Sciatic nerve (tissue), 2 donors: ENCODE data around the gene DNAJC13. TPM values are rescaled to one million over a fixed set of nuclear protein-coding genes. Genes with fewer than 3 reads are reported as not detected.

Experiments
- ATAC-seq: fragments of 200-7000 bp; cut with Tn5 transposase; one replicate; pipeline ENCODE4 v1.9.1; 2020; ENCODE audit warnings: mild to moderate bottlenecking, moderate library complexity
- DNase-seq: peaks from one replicate; pipeline ENCODE4 v3.0.0-alpha.2; 2020; ENCODE audit warnings: low spot score
- intact Hi-C: fragments of 100-400 bp; cut with DNase I; formaldehyde crosslinking; loops from one replicate; pipeline ENCODE4 v1.14.2; 2022
- total RNA-seq: library from RNA; stranded (reverse); fragmentation: NEBNext Ultra II Directional; extraction: Animal tissue kit (Norgen Biotek cat#: 25700); gene quantifications from one replicate; pipeline ENCODE4 v1.2.1, GENCODE V29; 2021
- donor health status: DM: no; HTN: no; CAD: no.
- donor health status: DM: no; HTN: no; CAD: no.

Gene DNAJC13
- total RNA-seq, 1 donor from 2014 or later: 71.4 TPM

DNA sequence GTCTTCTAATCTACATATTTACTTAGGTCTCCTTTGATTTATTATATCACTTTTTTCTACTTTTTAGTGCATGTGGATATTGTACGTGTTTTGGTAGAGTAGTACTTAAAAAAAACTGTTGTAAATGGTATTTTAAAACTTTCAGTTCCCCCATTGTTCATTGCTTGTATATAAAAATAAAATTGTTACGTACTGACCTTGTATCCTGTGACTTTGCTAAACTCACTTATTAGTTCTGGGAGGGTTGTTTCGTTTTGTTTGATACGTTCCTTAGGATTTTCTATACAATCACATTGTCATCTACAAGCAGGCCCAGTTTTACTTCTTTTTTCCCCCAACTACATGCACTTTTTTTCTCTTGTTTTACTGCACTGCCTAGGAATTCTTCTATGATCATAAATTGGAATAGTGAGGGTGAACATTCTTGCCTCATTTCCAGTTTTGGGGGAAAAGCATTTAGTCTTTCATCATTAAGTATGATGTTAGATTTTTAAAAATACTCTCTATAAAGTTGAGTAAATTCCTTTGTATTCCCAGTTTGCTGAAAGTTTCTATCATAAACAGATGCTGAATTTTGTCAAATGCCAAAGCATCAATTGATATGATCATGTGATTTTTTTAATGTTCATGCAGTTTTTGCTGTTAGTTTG lies 146.2 kb downstream of the DNAJC13 start:
- no peak for DNase-seq
- ATAC-seq: peak; percentile 69
- intact Hi-C loops: no loop called here

DNA sequence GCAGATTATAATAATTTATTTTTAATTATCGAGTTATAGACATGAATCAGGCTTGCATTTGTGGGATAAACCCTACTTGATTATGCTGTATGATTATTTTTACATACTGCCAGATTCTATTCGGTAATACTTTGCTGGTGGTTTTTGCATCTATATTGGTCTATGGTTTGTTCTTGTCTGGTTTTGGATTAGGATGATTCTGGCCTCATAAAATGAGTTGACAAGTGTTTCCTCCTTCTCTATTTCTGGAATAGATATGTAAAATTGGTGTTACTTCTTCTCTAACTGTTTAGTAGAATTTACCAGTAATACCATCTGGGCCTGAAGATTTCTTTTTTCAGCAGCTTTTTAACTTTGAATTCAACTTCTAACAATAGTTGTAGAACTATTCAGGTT lies 146.8 kb downstream of the DNAJC13 start:
- no peak for DNase-seq
- ATAC-seq: no peak
- intact Hi-C loops: no loop called here

DNA sequence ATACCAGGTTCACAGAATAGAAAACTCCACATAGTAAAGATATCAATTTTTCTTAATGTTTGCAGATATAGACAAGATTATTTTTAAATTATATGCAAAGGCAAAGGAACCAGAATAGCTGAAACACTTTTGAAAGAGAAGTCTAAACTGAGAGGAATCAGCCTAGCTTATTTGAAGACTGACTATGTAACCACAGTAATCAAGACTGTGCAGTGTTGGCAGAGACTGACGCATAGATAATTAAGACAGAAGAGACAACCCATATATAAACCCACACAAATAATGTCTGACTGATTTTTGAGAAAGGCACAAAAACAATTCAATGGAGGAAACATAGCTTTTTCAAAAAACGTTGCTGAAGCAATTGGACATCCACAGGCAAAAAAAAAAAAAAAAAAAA lies 151.1 kb downstream of the DNAJC13 start:
- intact Hi-C loops: no loop called here
- ATAC-seq (no peak), DNase-seq (no peak)

DNA sequence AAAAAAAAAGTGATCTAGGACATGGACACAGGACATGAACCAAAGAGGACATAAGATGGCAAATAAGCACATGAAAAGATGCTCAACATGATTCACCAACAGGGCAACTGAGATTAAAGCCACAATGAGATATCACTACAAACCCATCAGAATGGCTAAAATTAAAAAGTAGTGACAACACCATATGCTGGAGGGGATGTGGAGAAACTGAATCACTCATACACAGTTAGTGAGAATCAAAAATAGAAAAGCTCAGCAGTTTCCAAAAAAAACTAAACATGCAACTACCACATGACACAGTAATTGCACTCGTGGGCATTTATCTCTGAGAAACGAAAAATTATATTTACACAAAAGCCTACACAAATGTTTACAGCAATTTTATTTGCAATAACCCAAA lies 151.9 kb downstream of the DNAJC13 start:
- ATAC-seq (peak; percentile 77), DNase-seq (no peak)
- intact Hi-C loops: no loop called here

DNA sequence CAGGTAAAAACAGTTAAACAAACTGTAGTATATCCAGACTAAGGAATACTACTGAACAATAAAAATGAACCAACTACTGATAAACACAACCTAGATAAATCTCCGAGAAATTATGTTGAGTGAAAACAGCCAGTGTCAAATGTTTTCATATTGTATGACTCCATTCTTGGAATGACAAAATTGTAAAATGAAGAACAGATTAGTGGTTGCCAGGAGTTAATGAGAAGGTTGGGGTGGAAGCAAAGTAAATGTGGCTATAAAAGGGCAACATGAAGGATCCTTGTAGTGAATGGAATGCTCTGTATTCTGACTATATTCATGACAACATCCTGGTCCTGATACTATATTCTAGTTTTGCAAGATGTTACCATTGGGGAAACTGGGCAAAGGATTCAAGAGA lies 152.3 kb downstream of the DNAJC13 start:
- DNase-seq: no peak
- intact Hi-C loops: no loop called here
- ATAC-seq: peak; percentile 64

DNA sequence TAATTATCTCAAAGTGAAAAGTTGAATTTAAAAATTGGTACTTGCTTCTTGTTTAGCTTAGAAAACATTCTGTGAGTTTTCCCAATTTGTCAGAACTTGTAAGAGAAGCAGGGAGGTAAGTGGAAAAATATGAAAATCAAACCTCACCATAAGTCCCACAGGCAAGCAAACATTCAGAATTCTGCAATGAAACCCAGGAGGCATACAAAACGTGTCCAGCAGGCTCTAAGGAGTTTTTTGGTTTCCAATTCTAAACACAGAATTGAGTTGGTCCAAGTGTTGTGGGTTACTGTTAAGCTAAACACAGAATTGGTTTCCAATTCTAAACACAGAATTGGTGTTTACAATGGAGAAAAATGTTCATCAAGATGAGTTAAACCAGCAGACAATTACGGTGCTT lies 152.7 kb downstream of the DNAJC13 start:
- DNase-seq: no peak
- no peak for ATAC-seq
- intact Hi-C loops: no loop called here

DNA sequence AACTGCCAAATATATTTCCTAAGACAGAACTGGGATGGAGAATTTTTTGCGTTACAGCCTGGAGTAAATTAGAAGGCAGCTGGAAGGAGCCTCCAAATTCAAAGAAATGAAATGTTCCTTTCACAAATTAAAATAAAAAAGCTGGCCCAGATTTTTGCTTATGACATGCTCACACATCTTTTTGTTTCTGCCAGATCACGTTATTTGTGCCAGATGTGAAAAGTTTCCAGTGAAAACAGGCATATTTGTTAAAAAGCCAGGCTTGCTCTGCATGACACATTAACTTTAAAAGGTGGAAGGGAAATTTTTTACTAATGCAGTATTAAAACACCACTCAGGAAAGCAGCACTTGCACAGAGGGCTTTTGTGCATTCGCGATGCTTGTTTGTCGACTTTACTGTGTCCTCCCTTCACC lies 156.5 kb downstream of the DNAJC13 start:
- no peak for DNase-seq
- ATAC-seq: peak; percentile 78
- intact Hi-C loops: no loop called here

DNA sequence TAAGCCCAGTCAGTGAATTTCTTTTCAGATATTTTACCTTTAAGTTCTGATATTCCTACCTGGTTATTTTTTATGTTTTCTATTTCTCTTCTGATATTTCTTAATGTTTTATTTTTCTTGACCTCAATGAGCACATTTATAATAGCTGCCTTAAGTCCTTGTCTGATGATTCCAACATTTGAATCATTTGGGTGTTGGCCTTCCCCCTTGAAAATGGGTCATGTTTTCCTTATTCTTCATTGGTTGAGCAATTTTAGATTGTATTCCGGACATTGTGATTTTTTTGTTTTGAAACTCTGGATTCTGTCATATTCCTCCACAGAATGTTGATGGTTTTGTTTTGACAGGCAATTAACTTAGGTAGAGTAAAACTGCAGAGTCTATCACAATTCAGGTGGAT lies 170.1 kb downstream of the DNAJC13 start:
- DNase-seq: no peak
- intact Hi-C loops: no loop called here
- no peak for ATAC-seq

Other genes with a start within 250 kb of the DNAJC13 start
- gene ACP3, start 100.1 kb upstream of the DNAJC13 start, total RNA-seq: 2.9 TPM
- 3.1 TPM for gene ACKR4, start 179.8 kb downstream of the DNAJC13 start, total RNA-seq
- 39.2 TPM for gene ACAD11, start 242.3 kb downstream of the DNAJC13 start, total RNA-seq
- gene UBA5, start 242.8 kb downstream of the DNAJC13 start, total RNA-seq: 32.2 TPM